Measurements from ENCODE around the gene NEUROD6. TPM values are rescaled to one million over a fixed set of nuclear protein-coding genes. Genes with fewer than 3 reads are reported as not detected.

NEUROD6 gene
- total and polyA plus RNA-seq, 7 donors: not detected

DNA sequence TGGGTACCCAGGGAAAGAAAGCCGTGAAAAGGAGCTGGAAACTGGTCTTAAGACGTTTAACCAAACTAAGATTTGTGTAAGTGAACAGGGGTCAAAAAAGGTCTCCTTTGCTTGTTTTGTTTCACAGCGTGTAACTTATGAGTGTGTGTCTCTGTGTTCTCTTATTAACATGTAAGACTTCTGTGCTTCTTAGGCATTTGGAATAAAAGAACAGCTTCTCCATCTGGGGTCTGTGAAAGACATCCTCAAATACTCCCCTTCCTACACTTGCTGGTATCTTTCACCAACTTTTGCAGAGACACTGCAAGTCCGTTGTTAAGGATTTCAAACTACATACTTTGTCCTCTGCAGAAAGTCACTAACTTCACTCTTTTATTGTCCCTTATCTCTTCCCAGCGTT lies 615 bp upstream of the NEUROD6 start:
- no peak for DNase-seq
- no peaks in the 10 kb centered on the region for H3K36me3 ChIP-seq
- H3K27ac ChIP-seq: no peak overlapping the region
- H3K27me3 ChIP-seq: peaks cover 0 to 31% (median 22%) of the 10 kb centered on the region in 3 donors
- TF ChIP-seq, protein P1, sequence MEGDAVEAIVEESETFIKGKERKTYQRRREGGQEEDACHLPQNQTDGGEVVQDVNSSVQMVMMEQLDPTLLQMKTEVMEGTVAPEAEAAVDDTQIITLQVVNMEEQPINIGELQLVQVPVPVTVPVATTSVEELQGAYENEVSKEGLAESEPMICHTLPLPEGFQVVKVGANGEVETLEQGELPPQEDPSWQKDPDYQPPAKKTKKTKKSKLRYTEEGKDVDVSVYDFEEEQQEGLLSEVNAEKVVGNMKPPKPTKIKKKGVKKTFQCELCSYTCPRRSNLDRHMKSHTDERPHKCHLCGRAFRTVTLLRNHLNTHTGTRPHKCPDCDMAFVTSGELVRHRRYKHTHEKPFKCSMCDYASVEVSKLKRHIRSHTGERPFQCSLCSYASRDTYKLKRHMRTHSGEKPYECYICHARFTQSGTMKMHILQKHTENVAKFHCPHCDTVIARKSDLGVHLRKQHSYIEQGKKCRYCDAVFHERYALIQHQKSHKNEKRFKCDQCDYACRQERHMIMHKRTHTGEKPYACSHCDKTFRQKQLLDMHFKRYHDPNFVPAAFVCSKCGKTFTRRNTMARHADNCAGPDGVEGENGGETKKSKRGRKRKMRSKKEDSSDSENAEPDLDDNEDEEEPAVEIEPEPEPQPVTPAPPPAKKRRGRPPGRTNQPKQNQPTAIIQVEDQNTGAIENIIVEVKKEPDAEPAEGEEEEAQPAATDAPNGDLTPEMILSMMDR (IDR thresholded peaks at IDR 0.05): no peak
- no peak for TF ChIP-seq POLR2A (IDR thresholded peaks at IDR 0.05)
- TF ChIP-seq POLR2AphosphoS5 (IDR thresholded peaks at IDR 0.05): no peak
- TF ChIP-seq EP300 (IDR thresholded peaks at IDR 0.05): no peak
- H3K4me3 ChIP-seq: no peak overlapping the region
- H3K4me1 ChIP-seq: peaks cover 0 to 3% (median 1%) of the 10 kb centered on the region in 4 donors
- no peaks in the 10 kb centered on the region for H3K9me3 ChIP-seq
- intact Hi-C loops (cut with DNase I): no loop called here
- WGBS, 2 donors: 6 to 36% methylated on average over 5 of the region's 5 CpGs

GRCh38 chr7:31340051-31340450 lies 475 bp downstream of the NEUROD6 start:
- no peak for TF ChIP-seq POLR2A (IDR thresholded peaks at IDR 0.05)
- TF ChIP-seq POLR2AphosphoS5 (IDR thresholded peaks at IDR 0.05): no peak
- TF ChIP-seq, protein P1 (IDR thresholded peaks at IDR 0.05): no peak
- TF ChIP-seq EP300 (IDR thresholded peaks at IDR 0.05): no peak
- intact Hi-C loops (cut with DNase I): no loop called here
- Histone ChIP-seq H3K4me1 (peaks cover 0 to 8% (median 4%) of the 10 kb centered on the region in 4 donors), H3K4me3 (no peak overlapping the region), H3K36me3 (no peaks in the 10 kb centered on the region), H3K9me3 (no peaks in the 10 kb centered on the region), H3K27ac (no peak overlapping the region), H3K27me3 (peaks cover 0 to 41% (median 29%) of the 10 kb centered on the region in 3 donors)
- DNase-seq: no peak
- 59 to 72% methylated on average over 5 of the region's 5 CpGs for WGBS, 2 donors

DNA sequence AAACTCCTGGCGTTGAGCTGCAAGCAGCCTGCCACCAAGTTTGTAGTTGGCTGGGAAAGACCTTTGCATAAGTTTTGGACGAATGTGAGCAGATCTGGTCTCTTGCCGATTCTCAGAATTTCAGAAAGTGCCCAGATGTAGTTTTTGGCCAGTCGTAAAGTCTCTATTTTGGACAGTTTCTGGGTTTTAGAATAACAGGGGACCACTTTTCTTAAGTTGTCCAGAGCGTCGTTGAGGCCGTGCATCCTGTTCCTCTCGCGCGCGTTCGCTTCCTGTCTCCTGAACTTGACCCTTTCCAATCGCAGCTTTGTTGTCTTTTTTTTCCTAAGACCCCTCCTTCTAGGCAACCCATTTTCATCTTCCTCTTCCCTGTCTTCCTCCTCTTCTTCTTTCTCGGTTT lies 1.8 kb downstream of the NEUROD6 start:
- Histone ChIP-seq H3K36me3 (no peaks in the 10 kb centered on the region), H3K4me3 (no peak overlapping the region), H3K27ac (no peak overlapping the region), H3K9me3 (no peaks in the 10 kb centered on the region), H3K27me3 (peaks cover 0 to 42% (median 31%) of the 10 kb centered on the region in 3 donors), H3K4me1 (peaks cover 0 to 8% (median 4%) of the 10 kb centered on the region in 4 donors)
- 62 to 81% methylated on average over 14 of the region's 14 CpGs for WGBS, 2 donors
- intact Hi-C loops (cut with DNase I): no loop called here
- DNase-seq: no peak
- TF ChIP-seq POLR2A (IDR thresholded peaks at IDR 0.05) (no peak), POLR2AphosphoS5 (IDR thresholded peaks at IDR 0.05) (no peak), EP300 (IDR thresholded peaks at IDR 0.05) (no peak)
- TF ChIP-seq, protein P1 (IDR thresholded peaks at IDR 0.05): no peak

DNA sequence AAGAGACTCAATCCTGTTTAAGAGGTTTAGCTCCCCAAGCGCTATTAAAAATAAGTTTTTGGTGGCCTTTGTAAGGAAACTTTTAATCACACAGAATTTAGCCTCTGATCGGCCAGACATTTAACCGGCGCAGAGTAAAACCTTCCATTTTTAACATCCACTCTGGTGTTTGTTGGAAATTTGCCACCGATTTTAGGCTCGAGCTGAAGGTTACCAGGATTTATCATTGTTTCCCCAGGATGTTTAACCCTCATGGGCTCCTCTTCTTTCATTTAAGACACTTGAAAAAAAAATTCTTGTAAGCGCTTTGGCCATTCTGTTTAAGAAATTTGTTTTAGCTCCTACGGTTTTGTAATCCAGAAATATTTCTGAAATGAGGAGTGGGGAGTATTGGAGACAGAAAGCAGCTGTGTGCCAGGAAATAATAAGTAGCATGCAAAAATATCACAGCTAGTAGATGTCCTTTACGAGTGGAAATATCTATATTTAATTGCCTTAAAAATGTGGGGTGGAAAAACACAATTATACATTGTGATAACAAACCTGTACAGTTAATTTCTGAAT lies 3.4 kb downstream of the NEUROD6 start:
- Histone ChIP-seq H3K4me3 (no peak overlapping the region), H3K9me3 (no peaks in the 10 kb centered on the region), H3K36me3 (no peaks in the 10 kb centered on the region), H3K27ac (no peak overlapping the region), H3K27me3 (peaks cover 0 to 38% (median 31%) of the 10 kb centered on the region in 3 donors), H3K4me1 (peaks cover 0 to 8% (median 4%) of the 10 kb centered on the region in 4 donors)
- DNase-seq: no peak
- 54 to 59% methylated on average over 9 of the region's 9 CpGs for WGBS, 2 donors
- intact Hi-C loops (cut with DNase I): no loop called here
- TF ChIP-seq, protein P1 (IDR thresholded peaks at IDR 0.05): no peak
- no peak for TF ChIP-seq POLR2AphosphoS5 (IDR thresholded peaks at IDR 0.05)

Data from sigmoid colon (tissue), 7 donors.